Medulla oblongata (tissue), 1 donor: Measurements from ENCODE around the gene CA5A.
"Not testable (repeated sequence)": the region's sequence is repeated elsewhere in the genome, so short reads cannot be mapped to it uniquely, and the experiment has no call there.

Experiments
- DNase-seq: peaks from one replicate; pipeline ENCODE4 v3.0.0-alpha.2; 2015; ENCODE audit errors: extremely low spot score

The CA5A gene

DNA sequence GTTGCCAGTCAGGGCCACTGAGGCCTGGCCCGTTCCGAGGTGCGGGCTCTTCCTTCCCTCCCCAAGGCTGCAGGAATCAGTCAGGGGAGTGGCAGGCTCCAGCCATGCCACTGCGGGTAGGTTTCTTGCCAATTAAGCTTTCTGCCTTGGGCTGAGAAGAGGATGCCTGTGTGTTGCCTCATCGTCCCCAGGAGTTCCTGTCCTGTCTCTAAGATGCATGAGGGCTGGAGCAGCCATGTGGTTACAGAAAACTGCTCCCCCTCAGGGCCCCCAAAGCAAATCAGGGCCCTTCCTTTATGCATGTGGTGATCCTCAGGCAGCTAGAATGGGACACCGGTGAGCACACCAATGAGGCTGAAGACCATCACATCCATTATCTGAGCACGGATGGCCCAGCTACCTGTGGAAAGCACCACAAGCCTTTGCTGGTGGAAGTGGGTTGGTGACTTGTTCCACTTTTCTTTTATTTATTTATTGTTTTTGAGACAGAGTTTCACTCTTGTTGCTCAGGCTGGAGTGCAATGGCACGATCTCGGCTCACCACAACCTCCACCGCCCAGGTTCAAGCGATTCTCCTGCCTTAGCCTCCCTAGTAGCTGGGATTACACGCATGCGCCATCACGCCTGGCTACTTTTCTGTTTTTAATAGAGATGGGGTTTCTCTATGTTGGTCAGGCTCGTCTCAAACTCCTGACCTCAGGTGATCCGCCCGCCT is 40.0 kb downstream of the CA5A start:
- DNase-seq = peak; percentile 38

DNA sequence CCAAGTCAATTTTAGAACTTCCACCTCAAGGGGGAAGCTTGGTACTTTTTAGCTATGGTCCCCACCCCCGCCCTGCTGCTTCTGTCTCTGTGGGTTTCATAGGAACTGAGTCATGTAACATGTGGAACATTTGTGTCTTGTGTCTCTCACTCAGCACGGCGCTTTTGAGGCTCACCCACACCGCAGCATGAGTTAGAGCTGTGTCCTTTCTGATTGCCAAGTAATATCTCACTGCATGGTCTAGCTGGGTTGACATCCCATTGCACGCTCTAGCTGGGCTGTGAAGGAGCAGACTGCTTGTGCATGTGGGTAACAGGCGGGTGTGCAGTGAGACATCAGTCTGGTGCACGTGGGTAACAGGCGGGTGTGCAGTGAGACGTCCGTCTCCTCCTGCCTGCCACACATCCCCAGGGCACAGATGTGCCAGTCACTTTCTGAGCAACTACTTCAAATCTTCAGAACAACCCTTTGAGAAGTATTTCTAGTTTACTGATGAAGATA is 40.6 kb downstream of the CA5A start:
- peak; percentile 81 for DNase-seq

DNA sequence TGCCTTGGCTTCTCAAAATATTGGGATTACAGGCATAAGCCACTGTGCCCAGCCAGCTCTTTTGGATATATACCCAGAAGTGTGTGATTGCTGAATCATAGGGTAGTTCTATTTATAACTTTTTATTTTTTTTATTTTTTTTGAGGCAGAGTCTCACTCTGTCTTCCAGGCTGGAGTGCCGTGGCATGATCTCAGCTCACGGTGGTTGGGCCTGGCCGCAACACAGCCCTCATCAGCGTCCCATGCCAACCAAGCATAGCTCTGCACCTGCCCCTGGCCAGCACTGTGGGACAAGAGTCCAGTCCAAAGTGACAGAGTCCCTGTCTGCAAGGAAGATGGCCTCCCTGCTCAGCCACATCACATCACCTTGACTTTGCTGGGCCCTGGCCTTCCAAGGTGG is 42.3 kb downstream of the CA5A start:
- DNase-seq = not testable (repeated sequence)

DNA sequence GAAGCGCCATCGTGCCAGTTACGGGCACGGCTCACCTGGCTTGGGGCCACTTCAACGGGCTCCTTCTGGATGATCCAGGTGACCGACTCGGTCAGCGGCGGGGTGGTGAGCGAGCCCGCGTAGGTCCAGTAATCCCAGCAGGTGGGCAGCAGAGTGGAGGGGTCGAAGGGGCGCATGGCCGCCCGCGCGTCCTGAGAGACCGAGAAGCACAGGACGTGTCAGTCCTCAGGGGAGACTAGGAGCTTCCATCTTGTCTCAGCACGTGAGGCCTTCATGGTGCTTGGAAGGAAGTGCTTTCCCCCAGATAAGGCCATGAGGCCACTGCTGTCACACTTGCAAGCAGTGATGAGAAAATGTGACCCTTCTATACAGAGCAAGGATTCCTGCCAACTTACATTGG is 44.6 kb downstream of the CA5A start:
- DNase-seq = no peak

DNA sequence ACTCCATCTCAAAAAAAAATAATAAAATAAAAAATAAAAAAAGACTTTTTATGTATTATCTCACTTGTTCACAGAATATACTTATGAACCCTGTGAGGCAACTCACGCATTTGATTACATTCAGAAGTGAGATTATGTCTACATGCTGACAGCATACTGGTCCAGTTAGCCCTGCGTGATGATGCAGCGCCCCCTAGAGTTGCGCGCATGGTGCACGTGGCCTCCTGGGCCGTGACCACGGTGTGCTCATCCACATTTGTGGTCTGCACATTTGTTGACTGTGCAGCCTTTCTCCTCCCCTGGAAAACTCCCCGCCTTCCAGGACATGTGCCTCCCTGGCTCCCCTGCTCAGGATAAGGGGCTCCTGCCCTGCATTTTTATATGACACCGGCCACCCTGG is 46.6 kb downstream of the CA5A start:
- not testable (repeated sequence) for DNase-seq

DNA sequence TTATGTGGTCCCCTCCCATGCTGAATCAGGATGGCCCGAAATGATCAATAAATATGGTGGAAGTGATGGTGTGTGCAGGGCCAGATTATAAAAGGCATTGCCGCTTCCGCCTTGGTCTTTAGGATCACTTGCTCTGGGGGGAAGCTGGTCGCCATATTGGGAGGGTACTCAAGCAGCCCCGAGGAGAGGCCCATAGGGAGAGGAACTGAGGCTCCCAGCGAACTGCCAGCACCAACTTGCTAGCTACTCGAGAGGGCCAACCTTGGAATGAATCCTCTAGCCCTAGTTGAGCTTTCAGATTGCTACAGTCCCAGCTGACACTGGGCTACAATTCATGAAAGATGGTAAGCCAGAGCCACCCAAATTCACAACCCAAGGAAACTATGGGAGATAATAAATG is 48.0 kb downstream of the CA5A start:
- not testable (repeated sequence) for DNase-seq

DNA sequence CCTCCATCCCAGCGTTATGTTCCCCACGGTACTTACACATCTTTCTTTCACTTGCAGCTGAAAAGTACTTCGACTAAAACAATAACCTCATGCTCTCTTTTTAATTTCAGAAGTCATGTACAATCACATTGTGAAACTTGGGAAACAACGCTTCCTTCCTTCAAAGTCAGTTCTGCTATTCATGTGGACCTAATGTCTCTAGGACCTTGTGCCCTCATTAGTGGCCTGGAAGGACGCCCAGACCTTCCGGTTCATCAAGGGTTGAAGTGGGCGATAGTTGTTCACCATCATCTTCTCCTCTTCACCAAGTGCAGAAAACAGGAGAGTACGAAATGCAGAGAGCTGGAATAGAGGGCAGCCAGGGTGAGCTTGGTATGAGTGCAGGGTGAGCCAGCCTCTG is 48.4 kb downstream of the CA5A start:
- DNase-seq = peak; percentile 58

DNA sequence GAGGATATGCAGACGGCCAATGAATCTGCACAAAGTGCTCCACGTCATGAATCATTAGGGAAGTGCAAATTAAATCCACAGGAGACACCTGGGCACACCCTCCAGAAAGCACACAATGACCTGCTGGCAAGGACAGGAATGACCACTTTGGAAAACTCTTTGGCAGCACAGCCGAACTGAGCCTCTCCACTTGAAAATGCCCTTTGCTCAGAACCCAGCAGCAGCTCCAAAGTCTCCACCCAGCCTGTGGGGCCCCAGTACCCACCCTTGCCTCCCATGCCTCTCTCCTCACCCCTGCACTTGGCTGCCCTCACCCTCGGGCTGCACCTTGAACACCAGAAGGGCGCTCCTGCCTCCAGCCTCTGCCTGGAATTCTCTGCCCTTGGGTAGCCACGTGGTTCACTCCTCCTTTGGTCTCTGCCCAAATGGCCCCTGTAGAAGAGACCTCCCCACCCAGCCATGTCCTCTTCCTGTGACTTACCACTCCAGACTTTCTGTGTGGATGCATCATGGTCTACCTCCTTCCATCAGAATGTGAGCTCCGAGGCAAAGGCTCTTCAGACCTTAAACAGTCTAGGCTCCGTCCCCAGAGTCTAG is 50.9 kb downstream of the CA5A start:
- not testable (repeated sequence) for DNase-seq

DNA sequence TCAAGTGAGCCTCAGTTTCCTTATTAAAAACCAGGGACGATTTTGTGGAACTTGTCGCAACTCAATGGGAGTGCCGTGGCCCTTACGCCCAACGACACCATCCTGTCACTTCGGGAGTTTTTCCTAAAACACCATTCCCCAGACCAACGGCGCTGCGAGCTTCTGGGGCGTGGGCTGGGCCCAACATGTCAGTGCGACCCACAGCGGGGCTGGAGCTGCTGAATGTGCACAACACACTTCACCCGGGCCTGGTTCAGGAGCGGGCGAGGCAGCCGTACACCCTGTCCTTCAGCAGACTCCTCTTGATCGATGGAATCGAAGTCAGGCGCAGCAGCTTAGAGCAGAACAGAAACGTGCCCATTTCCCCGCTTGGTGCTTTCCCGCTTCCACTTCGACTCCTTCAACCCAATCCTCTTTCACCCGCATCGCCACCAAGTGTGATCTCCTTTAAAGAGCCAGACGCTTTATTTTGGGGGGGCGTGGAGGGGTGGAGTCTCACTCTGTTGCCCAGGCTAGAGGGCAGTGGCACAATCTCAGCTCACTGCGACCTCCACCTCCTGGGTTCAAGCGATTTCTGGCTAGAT is 53.8 kb downstream of the CA5A start:
- DNase-seq = no peak

DNA sequence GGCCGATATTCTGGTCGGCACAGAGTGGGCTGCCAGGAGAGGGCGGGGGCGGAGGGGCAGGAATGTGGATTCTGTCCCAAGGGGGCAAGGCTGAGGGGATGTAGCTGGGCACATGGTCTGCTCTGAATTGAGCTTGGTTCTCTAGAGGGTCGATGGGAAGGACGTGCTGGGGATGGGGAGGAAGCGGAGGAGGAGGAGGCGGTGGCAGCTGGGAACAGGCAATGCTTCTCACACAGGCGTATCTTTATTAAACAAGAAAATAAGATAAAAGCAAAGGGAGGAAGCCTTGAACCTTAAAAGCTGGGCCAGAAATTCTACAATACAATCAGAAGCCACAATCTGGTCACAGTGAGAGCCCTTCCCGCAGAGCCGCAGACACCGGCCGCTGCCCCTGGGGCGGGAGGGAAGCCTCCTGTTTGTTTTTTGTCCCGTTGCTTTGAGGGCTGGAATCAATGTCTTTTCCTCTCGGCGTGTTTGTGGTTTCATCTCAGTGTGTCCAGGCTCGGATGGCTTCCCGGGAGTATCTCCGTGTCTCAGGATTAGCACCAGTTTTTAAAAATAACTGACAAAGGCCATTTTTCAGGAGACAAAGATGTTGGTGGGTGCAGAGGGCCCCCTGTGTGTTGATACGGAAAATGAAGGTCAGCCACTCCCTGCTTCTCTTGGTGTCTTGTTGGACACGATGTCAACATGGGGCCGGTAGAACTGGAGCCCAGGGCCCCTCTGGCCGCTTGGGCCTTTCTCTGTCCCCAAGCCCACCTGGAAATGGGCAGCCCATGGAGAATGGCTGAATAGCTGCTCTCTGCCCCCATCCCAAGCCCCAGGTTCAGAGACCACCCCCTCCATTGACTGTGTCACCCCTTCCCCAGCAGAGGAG is 54.8 kb downstream of the CA5A start:
- DNase-seq = no peak

DNA sequence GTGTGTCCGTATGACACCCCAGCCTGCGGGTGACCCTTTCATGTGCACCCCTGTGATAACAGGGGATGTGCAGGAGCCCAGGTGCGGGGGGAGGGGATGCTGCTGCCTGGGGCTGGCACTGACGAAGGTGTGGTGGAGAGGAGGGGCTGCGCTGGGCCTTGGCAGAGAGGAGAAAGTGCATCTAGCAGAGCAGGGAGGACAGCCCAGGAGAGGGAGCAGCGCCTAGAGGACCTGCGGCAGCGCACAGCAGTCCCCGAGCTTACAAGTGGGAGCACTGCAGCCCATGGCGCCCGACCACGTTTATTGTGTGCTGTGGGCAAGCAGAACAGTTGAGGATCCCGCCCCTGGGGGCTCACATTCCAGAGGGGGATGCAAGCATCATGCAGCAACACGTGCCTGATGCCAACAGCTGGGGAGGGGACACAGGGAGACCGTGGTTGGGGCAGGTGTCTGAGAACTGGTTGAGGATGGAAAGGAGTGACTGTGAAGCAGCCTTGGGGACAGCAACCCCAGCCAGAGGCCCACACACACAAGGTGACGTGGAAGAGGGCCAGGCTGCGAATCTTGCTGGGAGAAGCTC is 56.1 kb downstream of the CA5A start:
- no peak for DNase-seq

DNA sequence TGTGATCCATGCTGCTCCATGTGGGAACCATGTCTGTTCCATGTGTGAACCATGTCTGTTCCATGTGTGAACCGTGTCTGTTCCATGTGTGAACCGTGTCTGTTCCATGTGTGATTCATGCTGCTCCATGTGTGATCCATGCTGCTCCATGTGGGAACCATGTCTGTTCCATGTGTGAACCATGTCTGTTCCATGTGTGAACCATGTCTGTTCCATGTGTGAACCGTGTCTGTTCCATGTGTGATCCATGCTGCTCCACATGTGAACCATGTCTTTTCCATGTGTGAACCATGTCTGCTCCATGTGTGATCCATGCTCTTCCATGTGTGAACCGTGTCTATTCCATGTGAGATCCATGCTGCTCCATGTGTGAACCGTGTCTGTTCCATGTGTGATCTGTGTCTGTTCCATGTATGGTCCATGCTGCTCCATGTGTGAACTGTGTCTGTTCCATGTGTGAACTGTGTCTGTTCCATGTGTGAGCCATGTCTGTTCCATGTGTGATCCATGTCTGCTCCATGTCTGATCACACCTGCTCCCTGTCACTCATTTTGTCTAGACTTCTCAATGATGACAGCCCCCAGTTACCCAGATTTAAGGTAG is 56.8 kb downstream of the CA5A start:
- DNase-seq = not testable (repeated sequence)

DNA sequence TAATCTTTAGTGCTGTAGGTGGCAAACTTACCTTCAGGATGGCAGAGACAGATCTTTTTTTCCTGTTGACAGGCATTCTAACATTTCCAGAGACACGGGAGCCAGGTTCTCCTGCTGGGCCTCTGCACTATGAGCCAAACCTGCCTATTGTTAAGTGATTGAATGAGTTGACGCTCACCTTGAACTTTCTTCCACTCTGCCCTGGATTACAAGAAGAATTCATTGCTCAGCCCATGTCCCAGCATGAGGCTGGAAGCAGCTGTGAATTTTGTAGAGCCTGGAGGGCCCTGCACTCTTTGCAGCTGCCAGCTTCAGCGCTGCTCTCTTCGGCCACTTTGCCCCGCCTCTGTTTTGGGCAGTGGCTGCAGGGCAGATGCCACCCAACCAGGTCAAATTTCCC is 57.6 kb downstream of the CA5A start:
- no peak for DNase-seq

DNA sequence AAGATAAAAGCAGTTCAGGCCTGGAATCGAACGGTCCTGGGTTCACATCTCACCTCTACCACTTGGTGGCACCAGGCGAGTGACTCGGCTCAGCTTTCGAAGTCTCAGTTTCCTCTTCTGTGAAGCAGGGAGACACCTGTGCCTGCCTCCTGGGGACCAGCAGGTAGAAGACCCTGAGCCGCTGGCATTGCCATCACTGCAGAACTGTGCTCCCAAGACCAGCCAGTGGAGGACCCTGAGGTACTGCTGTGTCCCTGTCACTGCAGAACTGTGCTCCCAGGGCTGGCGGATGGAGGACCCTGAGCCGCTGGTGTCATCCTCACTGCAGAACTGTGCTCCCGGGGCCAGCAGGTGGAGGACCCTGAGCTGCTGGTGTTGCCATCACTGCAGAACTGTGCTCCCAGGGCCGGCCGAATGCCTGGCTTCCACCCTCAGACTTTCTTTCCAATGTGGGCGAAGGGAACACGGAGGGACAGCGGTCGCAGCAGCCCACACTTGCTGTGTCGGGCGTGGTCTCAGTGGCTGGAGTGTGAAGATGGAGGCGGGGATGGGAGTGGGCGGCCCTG is 58.3 kb downstream of the CA5A start:
- DNase-seq = no peak

DNA sequence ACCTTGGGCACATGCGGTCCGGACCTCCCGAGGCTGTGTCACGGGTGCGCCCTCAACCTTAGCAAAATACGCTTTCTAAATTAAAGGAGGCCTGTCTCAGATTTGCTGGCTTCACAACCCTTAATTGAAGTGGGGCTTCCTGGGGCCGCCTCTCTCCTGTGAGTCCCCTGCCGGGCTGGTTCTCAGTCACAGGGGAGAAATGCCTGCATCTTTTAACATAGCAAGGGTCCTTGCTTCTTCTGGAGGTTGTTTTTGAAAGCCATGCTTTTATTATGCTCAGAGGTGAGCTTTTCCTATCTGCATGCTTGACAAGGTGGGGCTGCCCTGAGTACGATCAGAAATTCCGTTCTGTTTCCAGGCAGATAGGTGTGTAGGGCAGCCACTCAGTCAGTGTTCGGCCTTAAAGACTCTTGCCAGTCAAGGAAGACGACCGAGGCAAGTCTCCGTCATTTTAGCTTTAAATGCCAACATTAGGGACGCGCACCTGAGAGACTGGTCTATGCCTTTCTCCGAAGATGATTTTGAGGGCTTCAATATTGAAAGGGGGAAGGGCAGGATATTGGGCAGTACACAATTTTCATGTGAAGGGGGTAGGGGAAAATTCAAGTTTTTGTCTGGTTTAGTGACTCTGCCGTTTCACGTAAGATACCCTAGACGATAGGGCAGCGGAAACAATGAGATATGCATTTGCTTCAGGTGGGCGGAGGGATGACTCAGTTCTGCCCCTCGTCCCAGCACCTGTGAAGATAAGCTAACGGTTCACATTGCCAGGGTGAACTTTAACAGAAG is 61.5 kb downstream of the CA5A start:
- DNase-seq = no peak

DNA sequence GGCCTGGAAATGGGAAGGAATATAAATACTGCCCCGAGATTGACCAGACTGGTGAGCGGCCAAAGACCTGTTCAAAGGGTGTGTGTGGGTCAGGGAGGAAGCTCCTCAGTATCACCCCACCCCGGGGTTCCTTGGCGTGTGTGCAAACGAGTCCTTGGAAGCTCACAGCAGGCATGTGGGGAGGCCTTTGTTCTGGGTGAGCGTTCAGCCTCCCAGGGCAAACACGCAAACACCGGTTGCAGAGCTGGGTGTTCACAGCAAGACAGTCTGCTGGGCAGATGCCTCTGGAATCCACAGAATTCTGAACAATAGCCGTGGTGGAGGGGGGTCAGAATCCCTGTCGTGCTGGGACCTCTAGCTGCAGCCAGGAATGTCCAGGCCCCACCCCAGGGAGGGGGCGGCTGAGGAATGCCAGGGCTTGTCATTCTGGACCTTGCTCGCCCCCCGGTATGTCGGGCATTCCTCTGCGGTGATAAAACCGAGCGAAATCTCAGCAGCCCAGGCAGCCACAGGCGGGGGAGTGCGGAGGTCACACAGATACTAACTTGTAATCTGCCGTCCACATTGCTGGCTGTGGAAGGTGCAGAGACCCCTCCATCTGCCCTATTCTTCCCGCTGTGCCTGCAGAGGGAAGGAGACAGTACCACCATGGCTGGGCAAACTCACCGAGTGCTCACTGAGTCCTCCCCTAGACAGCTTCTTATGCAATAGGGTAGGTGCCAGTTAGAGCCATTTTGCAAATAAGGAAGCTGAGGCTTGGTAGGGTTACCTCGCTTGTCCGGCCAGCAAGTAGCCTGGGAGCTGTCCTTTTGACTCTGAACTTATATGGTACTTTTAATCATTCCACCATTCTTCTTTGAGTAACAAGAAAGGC is 65.7 kb downstream of the CA5A start:
- DNase-seq = not testable (repeated sequence)

DNA sequence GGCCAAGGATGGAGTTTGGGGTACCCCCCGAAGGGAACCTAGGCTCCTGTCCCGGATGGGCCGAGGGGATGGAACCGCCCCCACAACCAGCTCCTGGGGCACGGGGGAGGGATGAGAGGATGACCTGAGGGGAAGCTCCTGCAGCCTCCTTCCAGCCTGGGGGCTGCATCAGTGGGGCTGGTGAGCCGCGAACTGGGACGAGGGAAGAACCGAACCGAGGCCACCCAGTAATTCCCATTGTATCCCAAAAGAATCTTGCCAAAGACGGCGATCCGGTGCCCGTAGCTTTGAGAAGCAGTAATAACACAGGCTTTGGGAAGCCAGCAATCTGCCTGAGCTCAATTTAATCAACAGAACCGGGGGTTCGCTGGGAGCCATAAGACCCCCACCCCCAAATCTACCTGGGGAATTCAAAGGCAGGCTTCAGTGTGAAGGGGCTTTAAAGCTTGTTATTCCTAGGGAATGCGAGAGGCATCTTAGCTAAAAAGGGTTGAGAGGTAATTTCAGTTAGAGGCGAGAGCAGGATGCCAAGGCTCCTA is 66.4 kb downstream of the CA5A start:
- DNase-seq = not testable (repeated sequence)

DNA sequence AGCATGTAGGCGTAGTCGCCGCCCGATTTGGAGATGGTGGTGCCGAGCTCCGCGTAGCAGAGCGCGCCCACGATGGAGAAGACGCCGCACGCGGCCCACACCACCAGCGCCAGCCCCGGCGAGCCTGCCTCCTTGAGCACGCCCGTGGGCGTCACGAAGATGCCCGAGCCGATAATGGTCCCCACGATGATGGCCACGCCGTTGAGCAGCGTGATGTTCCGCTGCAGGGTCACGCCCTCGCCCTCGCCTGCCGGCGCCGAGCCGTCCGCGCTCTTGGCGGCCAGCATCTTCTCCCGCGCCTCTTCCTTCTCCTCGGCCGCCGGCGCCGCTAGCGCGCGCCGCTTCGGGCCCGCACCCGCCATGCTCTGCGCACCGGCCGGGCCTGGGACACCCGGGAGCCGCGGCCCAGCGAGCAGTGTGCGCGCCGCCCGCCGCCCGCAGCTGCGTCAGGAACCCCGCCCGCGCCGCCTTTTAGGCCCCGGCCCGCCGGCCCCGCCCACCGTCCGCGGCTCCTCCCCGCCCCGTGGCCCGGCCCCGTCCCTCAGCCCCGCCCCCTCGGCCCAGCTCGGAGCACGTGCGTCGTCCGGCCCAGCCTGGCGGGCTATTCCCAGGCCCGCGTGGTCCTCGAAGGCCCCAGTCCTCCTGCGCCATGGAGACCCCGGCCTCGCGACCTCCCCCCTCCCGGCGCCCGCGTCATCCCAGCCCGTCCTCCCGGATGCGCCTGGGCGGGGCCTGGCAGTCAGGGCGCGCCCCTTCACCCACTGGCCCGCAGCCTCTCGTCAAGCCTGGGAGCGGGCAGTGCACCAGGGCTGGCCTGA is 67.1 kb downstream of the CA5A start, which contains the start of gene SLC7A5:
TSS of gene SLC7A5 (minus strand) at position 447 of the 818 bp plus-strand sequence. CDS start at position 362, 85 bp downstream.
- peak; percentile 73 for DNase-seq
